CD14-positive monocyte (primary cell): ENCODE data around the gene ZNF727. TPM values are rescaled to one million over a fixed set of nuclear protein-coding genes. Genes with fewer than 3 reads are reported as not detected.
A peak's percentile ranks its signal among the peaks of the same experiment; 100 is the strongest.
"Not testable (repeated sequence)": the region's sequence is repeated elsewhere in the genome, so short reads cannot be mapped to it uniquely, and the experiment has no call there.

Source experiments
- DNase-seq, 3 donors: peaks; one replicate each; pipeline ENCODE4 v3.0.0-alpha.2; 2011 to 2022
- H2AFZ ChIP-seq: 2 replicates; pipeline ENCODE4 v1.6.0; 2012; ENCODE audit warnings: mild to moderate bottlenecking, low read depth, low read length, inconsistent platforms; ENCODE audit not compliant: insufficient read depth, poor library complexity, severe bottlenecking
- H3K27ac ChIP-seq, 2 donors: 1 replicate in 1 of 2; 2 replicates in 1 of 2; pipeline ENCODE4 v1.5.1; 2012 to 2013; ENCODE audit warnings: low read length in 2 of 2, control low read depth in 1 of 2, inconsistent platforms in 1 of 2, low read depth in 1 of 2, mild to moderate bottlenecking in 1 of 2
- H3K27me3 ChIP-seq, 2 donors: one replicate each; pipeline versions ENCODE4 v1.6.0 to v1.6.1; 2011 to 2013; ENCODE audit warnings: low read length in 2 of 2; ENCODE audit not compliant: control insufficient read depth in 2 of 2, insufficient read depth in 2 of 2
- H3K36me3 ChIP-seq, 2 donors: replicated peaks in 1 of 2; 1 replicate in 1 of 2; 2 replicates in 1 of 2; pipeline versions ENCODE4 v1.5.1 to v1.6.1; 2012 to 2013; ENCODE audit warnings: low read length in 2 of 2, control low read depth in 1 of 2, inconsistent platforms in 1 of 2, mild to moderate bottlenecking in 1 of 2; ENCODE audit not compliant: insufficient read depth in 2 of 2, control insufficient read depth in 1 of 2
- H3K4me1 ChIP-seq, 2 donors: 1 replicate in 1 of 2; 2 replicates in 1 of 2; pipeline versions ENCODE4 v1.5.1 to v1.6.1; 2012 to 2013; ENCODE audit warnings: low read length in 2 of 2, control low read depth in 1 of 2, inconsistent platforms in 1 of 2, mild to moderate bottlenecking in 1 of 2, moderate library complexity in 1 of 2; ENCODE audit not compliant: insufficient read depth in 2 of 2, control insufficient read depth in 1 of 2
- H3K4me2 ChIP-seq: replicated peaks from 2 replicates; pipeline ENCODE3; 2012; ENCODE audit warnings: low read length, moderate library complexity, mild to moderate bottlenecking; ENCODE audit not compliant: poor library complexity, severe bottlenecking; ENCODE audit errors: extremely low read depth
- H3K4me3 ChIP-seq, 3 experiments: fragments of 200-600 bp in 1 of 3; sonication (generic) in 1 of 3; replicated peaks in 1 of 3; 1 replicate in 2 of 3; 2 replicates in 1 of 3; pipeline ENCODE4 v1.5.1; 2011 to 2013; ENCODE audit warnings: low read length in 3 of 3, mild to moderate bottlenecking in 3 of 3, control low read depth in 2 of 3, low read depth in 2 of 3, inconsistent platforms in 1 of 3, moderate library complexity in 1 of 3
- H3K79me2 ChIP-seq: 2 replicates; pipeline ENCODE4 v1.6.0; 2012; ENCODE audit warnings: mild to moderate bottlenecking, control low read depth, inconsistent platforms, low read length, moderate library complexity; ENCODE audit not compliant: insufficient read depth
- H3K9ac ChIP-seq: 2 replicates; pipeline ENCODE4 v1.6.0; 2017; ENCODE audit warnings: low read length, mild to moderate bottlenecking; ENCODE audit not compliant: insufficient read depth, poor library complexity, severe bottlenecking
- H3K9me3 ChIP-seq, 2 donors: replicated peaks in 1 of 2; 1 replicate in 1 of 2; 2 replicates in 1 of 2; pipeline versions ENCODE4 v1.5.1 to v1.6.1; 2012 to 2013; ENCODE audit warnings: low read length in 2 of 2, control low read depth in 1 of 2; ENCODE audit not compliant: control insufficient read depth in 1 of 2, insufficient read depth in 1 of 2
- H4K20me1 ChIP-seq: 2 replicates; pipeline ENCODE4 v1.6.0; 2012; ENCODE audit warnings: mild to moderate bottlenecking, low read length, control low read depth, moderate library complexity; ENCODE audit not compliant: insufficient read depth
- H3K27ac Mint-ChIP-seq, 7 donors: one replicate each; pipeline ENCODE4 v1.8.0; 2020; ENCODE audit warnings: mild to moderate bottlenecking in 7 of 7, mixed read lengths in 7 of 7, moderate library complexity in 6 of 7, inconsistent platforms in 2 of 7
- H3K27me3 Mint-ChIP-seq, 3 donors: one replicate each; pipeline ENCODE4 v1.8.0; 2021 to 2022; ENCODE audit warnings: low read depth in 3 of 3, mild to moderate bottlenecking in 3 of 3, mixed read lengths in 3 of 3, moderate library complexity in 3 of 3, inconsistent platforms in 1 of 3
- H3K36me3 Mint-ChIP-seq, 2 donors: one replicate each; pipeline ENCODE4 v1.8.0; 2020; ENCODE audit warnings: mixed read lengths in 2 of 2, inconsistent platforms in 1 of 2, mild to moderate bottlenecking in 1 of 2
- H3K4me1 Mint-ChIP-seq: one replicate; pipeline ENCODE4 v1.8.0; 2020; ENCODE audit warnings: mild to moderate bottlenecking, mixed read lengths
- H3K4me3 Mint-ChIP-seq, 2 donors: one replicate each; pipeline ENCODE4 v1.8.0; 2020; ENCODE audit warnings: mild to moderate bottlenecking in 2 of 2, mixed read lengths in 2 of 2, moderate library complexity in 1 of 2
- H3K9me3 Mint-ChIP-seq, 7 donors: one replicate each; pipeline ENCODE4 v1.8.0; 2020 to 2022; ENCODE audit warnings: mixed read lengths in 7 of 7, mild to moderate bottlenecking in 6 of 7, moderate library complexity in 6 of 7, inconsistent platforms in 2 of 7
- WGBS: methylation state at CpG from one replicate; pipeline ENCODE4 v1.1.5; 2013; ENCODE audit warnings: missing lambda C conversion rate; ENCODE audit not compliant: insufficient coverage; 5-methylcytosine and 5-hydroxymethylcytosine counted together
- intact Hi-C, 2 donors: fragments of 100-400 bp; cut with micrococcal nuclease; formaldehyde crosslinking; loops; one replicate each; pipeline versions ENCODE4 v1.15.0 to v1.15.1; 2023
- polyA plus RNA-seq, 3 donors: library from polyadenylated mRNA; depleted of rRNA in 1 of 3; unstranded in 2 of 3; stranded (reverse) in 1 of 3; fragments of 300-500 nt in 2 of 3; fragments of >200 nt in 1 of 3; fragmentation: Illumina TruSeq in 2 of 3; gene quantifications; 1 replicate in 2 of 3; 2 replicates in 1 of 3; pipeline ENCODE4 v1.2.3, GENCODE V29; 2012 to 2021
- TF ChIP-seq, protein P1 (sequence below): fragments of 200-600 bp; IDR thresholded peaks from one replicate; pipeline ENCODE4 v1.8.0; 2022; ENCODE audit warnings: antibody characterized with exemption, mild to moderate bottlenecking

The ZNF727 gene
- polyA plus RNA-seq, 3 donors, result not detected

DNA sequence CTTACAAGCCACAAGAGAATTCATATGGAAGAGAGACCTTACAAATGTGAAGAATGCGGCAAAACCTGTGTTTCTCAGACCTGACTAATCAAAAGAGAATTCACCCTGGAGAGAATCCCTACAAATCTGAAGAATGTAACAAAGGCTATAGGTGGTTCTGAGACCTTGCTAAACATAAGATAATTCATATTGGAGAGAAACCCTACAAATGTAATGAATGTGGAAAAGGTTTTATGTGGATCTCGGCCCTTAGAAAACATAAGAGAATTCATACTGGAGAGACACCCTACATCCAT is 33.4 kb downstream of the ZNF727 start:
- H3K9ac ChIP-seq, result no peak overlapping the region
- DNase-seq, result no peak
- no peaks in the 10 kb centered on the region for H3K79me2 ChIP-seq
- no peak overlapping the region for H2AFZ ChIP-seq
- Mint-ChIP-seq H3K4me3 (no peak overlapping the region), H3K27ac (no peak overlapping the region), H3K4me1 (no peaks in the 10 kb centered on the region), H3K36me3 (no peaks in the 10 kb centered on the region), H3K27me3 (no peaks in the 10 kb centered on the region), H3K9me3 (peaks cover 51 to 88% (median 70%) of the 10 kb centered on the region in 7 donors)
- intact Hi-C loops, result loop anchor here in 1 of 2 donors (10.0 kb wide), 1 partner anchor 54 kb away; no protein-coding TSS in a partner anchor
- peak overlapping the region in 1 of 3 experiments; percentile 17 for H3K4me3 ChIP-seq
- no peaks in the 10 kb centered on the region for H3K27me3 ChIP-seq
- H3K4me1 ChIP-seq, result no peaks in the 10 kb centered on the region
- WGBS, result no CpG with 5 or more reads among the region's 2 CpGs
- H3K9me3 ChIP-seq, result peaks cover 37 to 93% of the 10 kb centered on the region in 2 donors
- H3K27ac ChIP-seq, result no peak overlapping the region
- TF ChIP-seq, protein P1, sequence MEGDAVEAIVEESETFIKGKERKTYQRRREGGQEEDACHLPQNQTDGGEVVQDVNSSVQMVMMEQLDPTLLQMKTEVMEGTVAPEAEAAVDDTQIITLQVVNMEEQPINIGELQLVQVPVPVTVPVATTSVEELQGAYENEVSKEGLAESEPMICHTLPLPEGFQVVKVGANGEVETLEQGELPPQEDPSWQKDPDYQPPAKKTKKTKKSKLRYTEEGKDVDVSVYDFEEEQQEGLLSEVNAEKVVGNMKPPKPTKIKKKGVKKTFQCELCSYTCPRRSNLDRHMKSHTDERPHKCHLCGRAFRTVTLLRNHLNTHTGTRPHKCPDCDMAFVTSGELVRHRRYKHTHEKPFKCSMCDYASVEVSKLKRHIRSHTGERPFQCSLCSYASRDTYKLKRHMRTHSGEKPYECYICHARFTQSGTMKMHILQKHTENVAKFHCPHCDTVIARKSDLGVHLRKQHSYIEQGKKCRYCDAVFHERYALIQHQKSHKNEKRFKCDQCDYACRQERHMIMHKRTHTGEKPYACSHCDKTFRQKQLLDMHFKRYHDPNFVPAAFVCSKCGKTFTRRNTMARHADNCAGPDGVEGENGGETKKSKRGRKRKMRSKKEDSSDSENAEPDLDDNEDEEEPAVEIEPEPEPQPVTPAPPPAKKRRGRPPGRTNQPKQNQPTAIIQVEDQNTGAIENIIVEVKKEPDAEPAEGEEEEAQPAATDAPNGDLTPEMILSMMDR, result no peak
- H3K36me3 ChIP-seq, result no peaks in the 10 kb centered on the region
- no peaks in the 10 kb centered on the region for H4K20me1 ChIP-seq
- H3K4me2 ChIP-seq, result no peak overlapping the region

DNA sequence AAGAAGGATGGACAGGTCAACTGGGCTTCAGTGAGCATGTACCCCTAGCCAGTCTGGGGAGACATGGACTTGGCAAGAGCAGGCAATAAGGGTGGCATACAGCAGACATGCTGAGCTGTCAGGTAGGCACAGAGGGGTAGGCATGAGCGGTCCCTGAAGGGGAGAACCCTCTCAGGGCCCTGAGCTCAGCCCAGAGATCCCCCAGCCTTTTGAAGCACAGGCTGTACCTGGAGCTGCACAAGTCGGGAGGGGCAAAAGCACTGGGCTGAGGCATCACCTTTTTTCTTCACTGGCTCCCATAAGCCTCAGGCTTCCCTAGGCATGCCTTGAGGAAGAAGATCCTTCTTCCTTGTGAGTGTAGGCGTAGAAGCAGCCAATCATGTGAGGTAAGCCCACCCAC is 42.3 kb downstream of the ZNF727 start:
- TF ChIP-seq, protein P1, result no peak
- no peak for DNase-seq
- Mint-ChIP-seq H3K9me3 (peaks cover 21 to 72% (median 64%) of the 10 kb centered on the region in 7 donors), H3K27ac (no peak overlapping the region), H3K27me3 (no peaks in the 10 kb centered on the region), H3K36me3 (no peaks in the 10 kb centered on the region), H3K4me3 (no peak overlapping the region), H3K4me1 (no peaks in the 10 kb centered on the region)
- Histone ChIP-seq H3K4me1 (no peaks in the 10 kb centered on the region), H4K20me1 (no peaks in the 10 kb centered on the region), H3K79me2 (no peaks in the 10 kb centered on the region), H3K4me2 (no peak overlapping the region), H2AFZ (no peak overlapping the region), H3K4me3 (no peak overlapping the region), H3K9me3 (peaks cover 73 to 91% of the 10 kb centered on the region in 2 donors), H3K9ac (no peak overlapping the region), H3K27ac (no peak overlapping the region), H3K27me3 (no peaks in the 10 kb centered on the region), H3K36me3 (no peaks in the 10 kb centered on the region)
- intact Hi-C loops, result no loop called here
- 86% methylated on average over 3 of the region's 3 CpGs for WGBS

DNA sequence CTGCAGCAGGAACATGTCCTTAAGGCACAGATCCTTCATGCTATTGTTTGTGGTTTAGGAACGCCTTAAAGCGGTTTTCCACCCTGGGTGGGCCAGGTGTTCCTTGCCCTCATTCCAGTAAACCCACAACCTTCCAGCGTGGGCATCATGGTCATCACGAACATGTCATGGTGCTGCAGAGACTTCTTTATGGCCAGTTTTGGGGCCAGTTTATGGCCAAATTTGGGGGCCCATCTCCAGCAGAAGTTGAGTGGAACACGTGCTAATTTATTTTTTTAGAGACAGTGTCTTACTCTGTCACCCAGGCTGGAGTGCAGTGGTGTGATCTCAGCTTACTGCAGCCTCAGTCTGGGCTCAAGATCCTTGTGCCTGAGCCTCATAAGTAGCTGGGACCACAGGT is 43.6 kb downstream of the ZNF727 start:
- not testable (repeated sequence) for H3K4me3 Mint-ChIP-seq

More for the DNA sequence above, 43.6 kb downstream of the ZNF727 start:
- WGBS, result 92% methylated on average over 3 of the region's 5 CpGs
- H3K4me3 ChIP-seq, H3K4me2 ChIP-seq, H4K20me1 ChIP-seq, H3K27ac ChIP-seq, H3K36me3 Mint-ChIP-seq, intact Hi-C loops, H3K27ac Mint-ChIP-seq, H2AFZ ChIP-seq, H3K4me1 ChIP-seq, H3K36me3 ChIP-seq, H3K27me3 Mint-ChIP-seq, H3K4me1 Mint-ChIP-seq, H3K79me2 ChIP-seq, H3K9ac ChIP-seq, DNase-seq, H3K27me3 ChIP-seq: not testable (repeated sequence)
- peaks cover 74 to 90% of the 10 kb centered on the region in 2 donors for H3K9me3 ChIP-seq
- H3K9me3 Mint-ChIP-seq, result peaks cover 24 to 71% (median 64%) of the 10 kb centered on the region in 7 donors
